OCI-LY3 (cell line): Measurements from ENCODE around the gene ATPAF2.

Experiments
- H2AFZ ChIP-seq: fragments of 200-600, 300-600 bp; shearing (Covaris generic); 2 replicates; pipeline ENCODE4 v1.6.0; 2014; ENCODE audit warnings: antibody characterized with exemption, low read depth, low read length
- H3K27ac ChIP-seq: fragments of 200-600, 300-600 bp; sonication (generic); 2 replicates; pipeline ENCODE4 v1.5.1; 2014; ENCODE audit warnings: mild to moderate bottlenecking, low read length, moderate library complexity, mixed read lengths
- H3K27me3 ChIP-seq: fragments of 200-600, 300-600 bp; sonication (generic); 2 replicates; pipeline ENCODE4 v1.6.1; 2014; ENCODE audit warnings: low read depth, low read length, mixed read lengths
- H3K36me3 ChIP-seq: fragments of 200-600, 300-600 bp; sonication (generic); replicated peaks from 2 replicates; pipeline ENCODE3; 2014; ENCODE audit warnings: low read depth, low read length, mixed read lengths
- H3K4me1 ChIP-seq: fragments of 300-600, 200-600 bp; sonication (generic); 2 replicates; pipeline ENCODE4 v1.6.1; 2014; ENCODE audit warnings: low read length, mixed read lengths
- H3K4me2 ChIP-seq: fragments of 200-600, 300-600 bp; sonication (generic); 2 replicates; pipeline ENCODE4 v1.6.1; 2014; ENCODE audit warnings: low read length, mixed read lengths
- H3K4me3 ChIP-seq: fragments of 300-600, 200-600 bp; sonication (generic); 2 replicates; pipeline ENCODE4 v1.5.1; 2014; ENCODE audit warnings: antibody characterized with exemption, mild to moderate bottlenecking, low read length, moderate library complexity
- H3K79me2 ChIP-seq: fragments of 300-600, 200-600 bp; shearing (Covaris generic); 2 replicates; pipeline ENCODE4 v1.6.1; 2014; ENCODE audit warnings: mild to moderate bottlenecking, low read length, mixed read lengths
- H3K9ac ChIP-seq: fragments of 300-600, 200-600 bp; shearing (Covaris generic); 2 replicates; pipeline ENCODE4 v1.6.0; 2014; ENCODE audit warnings: mild to moderate bottlenecking, low read length, moderate library complexity
- H3K9me3 ChIP-seq: fragments of 200-600, 300-600 bp; shearing (Covaris generic); 2 replicates; pipeline ENCODE4 v1.6.1; 2014; ENCODE audit warnings: low read length, mixed read lengths; ENCODE audit not compliant: insufficient read depth
- H4K20me1 ChIP-seq: fragments of 200-600, 300-600 bp; sonication (generic); 2 replicates; pipeline ENCODE4 v1.6.1; 2016; ENCODE audit warnings: low read length, mixed read lengths; ENCODE audit not compliant: insufficient read depth
- CTCF ChIP-seq: fragments of 200-600, 300-600 bp; sonication (generic); IDR thresholded peaks from 2 replicates; pipeline ENCODE4 v1.5.1; 2014; ENCODE audit warnings: antibody characterized with exemption, low read length, low read depth
- EZH2phosphoT487 ChIP-seq: fragments of 200-600 bp; shearing (Covaris generic); IDR thresholded peaks from 2 replicates; pipeline ENCODE4 v1.6.1; 2018; ENCODE audit warnings: antibody characterized with exemption, mixed run types, low read depth

ATPAF2 gene

GRCh38 chr17:17983776-17984175 is 55.2 kb downstream of the ATPAF2 start:
- Histone ChIP-seq H3K27me3 (no peaks in the 10 kb centered on the region), H4K20me1 (no peaks in the 10 kb centered on the region), H3K36me3 (no peaks in the 10 kb centered on the region), H3K9me3 (no peaks in the 10 kb centered on the region), H3K9ac (no peak overlapping the region), H3K4me3 (no peak overlapping the region), H3K79me2 (no peaks in the 10 kb centered on the region), H3K27ac (no peak overlapping the region), H2AFZ (no peak overlapping the region), H3K4me2 (no peak overlapping the region), H3K4me1 (peaks cover 2% of the 10 kb centered on the region; the same call in 1 of the 2 replicates)
- TF ChIP-seq EZH2phosphoT487 (no peak), CTCF (no peak)

- no peaks in the 10 kb centered on the region for H3K9me3 ChIP-seq
- no peaks in the 10 kb centered on the region for H4K20me1 ChIP-seq
- no peaks in the 10 kb centered on the region for H3K27me3 ChIP-seq
- H3K4me2 ChIP-seq: no peak overlapping the region
- no peak overlapping the region for H3K27ac ChIP-seq
- H3K4me1 ChIP-seq: peaks cover 2% of the 10 kb centered on the region; the same call in 1 of the 2 replicates
- H3K9ac ChIP-seq: no peak overlapping the region
- TF ChIP-seq EZH2phosphoT487: no peak
- TF ChIP-seq CTCF: no peak
- H3K79me2 ChIP-seq: no peaks in the 10 kb centered on the region
- no peaks in the 10 kb centered on the region for H3K36me3 ChIP-seq
- no peak overlapping the region for H2AFZ ChIP-seq
- H3K4me3 ChIP-seq: no peak overlapping the region
Observed at GRCh38 chr17:17983376-17983775, 55.6 kb downstream of the ATPAF2 start.

GRCh38 chr17:17982801-17983200 is 56.2 kb downstream of the ATPAF2 start:
- H3K79me2 ChIP-seq: no peaks in the 10 kb centered on the region
- H3K4me2 ChIP-seq: no peak overlapping the region
- H3K9me3 ChIP-seq: no peaks in the 10 kb centered on the region
- peaks cover 2% of the 10 kb centered on the region; the same call in 1 of the 2 replicates for H3K4me1 ChIP-seq
- no peaks in the 10 kb centered on the region for H4K20me1 ChIP-seq
- no peak overlapping the region for H3K9ac ChIP-seq
- H3K27me3 ChIP-seq: no peaks in the 10 kb centered on the region
- no peak overlapping the region for H2AFZ ChIP-seq
- H3K27ac ChIP-seq: no peak overlapping the region
- no peaks in the 10 kb centered on the region for H3K36me3 ChIP-seq
- TF ChIP-seq EZH2phosphoT487: no peak
- no peak for TF ChIP-seq CTCF
- no peak overlapping the region for H3K4me3 ChIP-seq

GRCh38 chr17:17981330-17981729 is 57.6 kb downstream of the ATPAF2 start:
- no peaks in the 10 kb centered on the region for H3K27me3 ChIP-seq
- H3K4me3 ChIP-seq: no peak overlapping the region
- H3K79me2 ChIP-seq: no peaks in the 10 kb centered on the region
- H3K4me1 ChIP-seq: peaks cover 2% of the 10 kb centered on the region; the same call in 1 of the 2 replicates
- no peak overlapping the region for H3K27ac ChIP-seq
- TF ChIP-seq CTCF: no peak
- TF ChIP-seq EZH2phosphoT487: no peak
- no peaks in the 10 kb centered on the region for H4K20me1 ChIP-seq
- no peak overlapping the region for H3K9ac ChIP-seq
- H3K9me3 ChIP-seq: no peaks in the 10 kb centered on the region
- no peak overlapping the region for H2AFZ ChIP-seq
- no peaks in the 10 kb centered on the region for H3K36me3 ChIP-seq
- H3K4me2 ChIP-seq: no peak overlapping the region
